ENCODE results near the gene ADAM12.
"Not testable (repeated sequence)": the region's sequence is repeated elsewhere in the genome, so short reads cannot be mapped to it uniquely, and the experiment has no call there.

ADAM12 gene

DNA sequence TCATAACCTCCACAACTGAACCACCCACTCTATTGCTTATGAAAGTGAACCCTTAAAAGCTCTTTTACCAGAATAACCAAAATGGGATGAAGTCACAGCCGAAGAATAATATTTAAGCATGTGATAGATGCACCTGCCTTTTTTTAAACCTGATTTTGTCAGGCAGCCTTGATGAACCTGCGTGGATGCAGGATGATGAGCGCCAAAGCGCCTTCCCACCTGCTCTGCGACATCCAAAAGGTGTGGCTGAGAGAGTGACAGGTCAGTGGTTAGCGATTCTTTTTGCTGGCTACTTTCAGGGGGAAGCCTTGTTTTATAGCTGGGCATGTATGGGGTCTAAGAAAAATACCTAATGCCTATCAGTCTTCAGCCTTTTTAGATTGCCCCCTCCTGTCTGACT is 334.1 kb downstream of the ADAM12 start:
- DNase-seq (ENCODE audit: low spot score) = no peak

DNA sequence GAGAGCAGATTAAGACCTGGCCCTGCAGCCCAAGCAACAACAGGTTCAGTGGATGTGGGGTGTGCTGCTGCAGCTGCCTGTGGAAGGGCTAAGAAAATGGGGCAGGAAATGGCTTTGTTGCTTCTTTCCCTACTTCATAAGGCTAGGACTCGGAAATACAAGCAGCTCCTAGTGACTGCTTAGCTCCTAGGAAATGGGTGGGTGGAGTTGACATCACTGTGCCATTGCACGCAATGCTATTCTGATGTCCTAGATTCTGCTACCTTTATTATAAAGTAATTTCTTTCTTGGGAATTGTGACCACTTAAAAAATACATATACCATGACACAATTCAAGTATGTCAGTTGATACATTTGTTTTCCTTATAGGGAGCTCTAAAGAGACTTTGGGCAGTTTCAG is 336.1 kb downstream of the ADAM12 start:
- DNase-seq (ENCODE audit: low spot score) = no peak

DNA sequence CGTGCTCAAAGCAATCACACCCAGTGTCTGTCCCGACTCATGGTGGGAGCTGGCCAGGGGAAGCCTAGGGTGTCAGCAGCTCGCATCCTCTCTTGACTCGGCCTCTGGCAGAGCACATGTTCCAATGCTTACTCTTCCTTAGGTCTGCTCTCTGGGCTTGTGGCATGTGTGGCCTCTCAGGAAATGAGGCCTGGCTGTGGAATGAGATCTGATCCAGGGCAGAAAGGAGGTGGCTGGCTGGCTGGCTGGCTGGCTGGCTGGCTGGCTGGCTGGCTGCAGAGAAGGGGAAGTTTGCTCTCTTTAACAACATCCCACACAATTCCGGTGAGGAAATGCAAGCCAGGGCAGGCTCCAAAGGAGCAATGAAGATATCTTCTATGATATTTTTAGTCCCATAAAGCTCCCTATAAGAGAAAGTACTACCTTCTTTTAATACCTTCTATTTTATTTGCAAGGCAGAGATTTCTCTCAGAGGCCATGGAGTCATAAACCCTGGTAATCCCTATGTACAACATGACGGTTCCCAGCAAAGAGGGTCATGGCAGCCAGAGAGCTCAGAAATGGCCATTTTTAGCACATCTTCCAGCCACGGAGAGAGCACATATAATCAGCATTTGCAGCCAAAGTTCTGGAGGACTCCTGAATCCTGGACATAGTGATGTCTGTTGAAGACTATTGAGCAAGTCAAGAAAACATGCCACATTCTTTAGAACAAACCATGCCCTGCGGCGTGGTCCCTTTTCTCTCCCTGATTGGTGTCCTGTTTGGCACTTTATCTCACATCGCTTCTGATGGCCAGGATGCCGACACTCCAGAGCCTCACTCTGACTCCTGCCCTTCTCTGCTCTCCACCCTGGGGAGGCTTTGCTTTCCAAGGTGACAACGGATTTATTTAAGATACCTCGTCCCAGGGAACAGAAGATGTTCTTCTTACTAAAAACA is 338.2 kb downstream of the ADAM12 start:
- DNase-seq (ENCODE audit: low spot score) = no peak

DNA sequence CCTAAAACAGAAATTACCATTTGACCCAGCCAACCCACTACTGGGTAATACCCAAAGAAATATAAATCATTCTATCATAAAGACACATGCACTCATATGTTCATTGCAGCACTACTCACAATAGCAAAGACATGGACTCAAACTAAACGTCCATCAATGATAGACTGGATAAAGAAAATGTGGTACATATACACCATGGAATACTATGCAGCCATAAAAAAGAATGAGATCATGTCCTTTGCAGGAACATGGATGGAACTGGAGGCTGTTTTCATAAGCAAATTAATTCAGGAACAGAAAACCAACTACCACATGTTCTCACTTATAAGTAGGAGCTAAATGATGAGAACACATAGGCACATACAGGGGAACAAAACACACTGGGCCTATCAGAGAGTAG is 340.5 kb downstream of the ADAM12 start:
- DNase-seq (ENCODE audit: low spot score) = not testable (repeated sequence)

DNA sequence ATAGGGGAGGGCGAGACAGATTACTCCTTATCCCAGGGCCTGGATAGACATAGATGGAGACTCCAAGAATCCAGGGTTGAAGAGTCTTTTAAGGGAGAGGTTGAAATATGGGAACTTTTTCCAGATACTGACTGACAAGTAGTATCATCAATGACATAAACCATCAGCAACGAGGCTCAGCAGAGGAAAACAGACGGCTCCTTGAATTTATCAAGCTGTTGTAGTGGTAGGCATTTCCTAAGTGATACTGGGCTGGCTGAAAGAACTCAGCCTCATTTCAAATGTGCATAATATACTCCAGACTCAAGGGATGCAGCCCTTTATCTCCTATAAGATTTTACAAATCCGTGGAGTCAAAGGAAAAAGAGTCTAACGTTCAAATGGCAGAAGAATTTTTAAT is 341.4 kb downstream of the ADAM12 start:
- no peak for DNase-seq (ENCODE audit: low spot score)

DNA sequence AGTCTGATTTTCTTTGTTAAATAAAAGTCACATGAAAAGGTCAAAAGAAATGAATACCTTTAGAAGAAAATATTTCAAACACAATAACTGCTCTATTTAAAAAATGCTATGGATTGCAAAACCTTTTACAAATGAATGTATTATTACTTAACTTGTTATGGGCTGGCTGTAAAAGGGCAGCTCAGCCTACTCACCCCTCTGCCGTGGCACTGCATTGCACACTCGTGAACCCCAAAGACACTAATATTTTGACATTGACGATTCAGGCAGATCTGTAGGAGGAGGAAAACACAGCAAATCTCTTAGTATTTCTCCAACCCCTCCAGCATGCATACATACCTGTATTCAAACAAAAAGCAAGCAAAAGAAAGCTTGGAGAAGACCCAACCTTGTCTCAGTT is 342.4 kb downstream of the ADAM12 start:
- DNase-seq (ENCODE audit: low spot score) = no peak

DNA sequence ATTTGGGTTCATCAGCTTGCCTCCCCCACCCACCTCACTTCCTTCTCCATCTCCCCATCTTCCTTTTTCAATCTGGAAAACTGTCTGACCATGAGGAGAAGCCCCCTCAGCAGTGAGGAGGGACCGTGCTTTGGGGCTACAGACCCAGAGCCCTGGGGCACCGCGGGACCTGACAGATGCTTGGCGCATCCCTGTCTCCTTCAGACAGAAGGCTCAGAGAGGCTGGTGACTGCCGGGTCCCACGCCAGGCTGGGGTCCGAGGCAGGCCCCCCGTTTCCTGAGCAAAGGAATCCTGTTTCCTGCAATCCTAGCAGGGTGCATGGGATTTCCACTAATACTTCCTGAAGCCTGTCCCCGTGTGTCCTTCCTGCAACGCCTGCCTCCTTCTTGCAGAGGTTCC is 344.9 kb downstream of the ADAM12 start:
- DNase-seq (ENCODE audit: low spot score) = no peak

DNA sequence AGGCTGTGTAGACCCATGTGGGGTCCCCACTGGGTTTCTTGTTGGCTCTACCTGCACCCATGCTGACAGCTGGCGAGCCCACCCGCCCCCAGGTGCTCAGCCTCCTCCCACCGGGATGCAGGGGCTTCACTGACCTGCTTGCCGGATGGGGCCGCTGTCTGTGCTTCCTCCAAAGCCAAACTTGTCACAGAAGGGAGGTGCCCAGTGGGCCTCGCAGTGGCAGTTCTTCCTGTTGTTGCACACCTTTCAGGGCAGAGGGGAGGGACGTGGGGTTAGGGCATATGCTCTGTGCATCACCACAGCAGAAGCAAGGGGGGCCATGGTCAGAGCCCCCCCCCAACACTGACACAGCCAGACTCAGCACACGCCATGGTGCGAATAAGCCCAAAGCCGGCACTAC is 345.4 kb downstream of the ADAM12 start:
- DNase-seq (ENCODE audit: low spot score) = no peak

DNA sequence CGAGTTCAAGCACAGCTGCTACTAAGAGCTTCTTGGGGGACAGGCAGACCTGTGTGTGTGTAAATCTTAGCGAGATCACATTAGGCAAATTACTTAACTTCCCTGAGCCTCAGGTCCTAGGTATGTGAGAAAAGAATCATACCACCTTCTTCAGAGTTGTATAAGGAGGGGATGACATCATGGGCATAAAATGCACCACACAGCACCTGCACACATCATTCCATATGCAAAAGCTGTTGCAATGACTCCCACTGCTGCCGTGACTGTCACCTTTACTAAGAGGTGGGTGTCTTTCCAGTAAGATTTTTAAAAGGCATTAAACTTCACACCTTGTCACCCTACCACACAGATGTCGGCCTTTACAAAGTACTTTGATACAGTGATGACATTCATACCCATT is 345.9 kb downstream of the ADAM12 start:
- DNase-seq (ENCODE audit: low spot score) = no peak

DNA sequence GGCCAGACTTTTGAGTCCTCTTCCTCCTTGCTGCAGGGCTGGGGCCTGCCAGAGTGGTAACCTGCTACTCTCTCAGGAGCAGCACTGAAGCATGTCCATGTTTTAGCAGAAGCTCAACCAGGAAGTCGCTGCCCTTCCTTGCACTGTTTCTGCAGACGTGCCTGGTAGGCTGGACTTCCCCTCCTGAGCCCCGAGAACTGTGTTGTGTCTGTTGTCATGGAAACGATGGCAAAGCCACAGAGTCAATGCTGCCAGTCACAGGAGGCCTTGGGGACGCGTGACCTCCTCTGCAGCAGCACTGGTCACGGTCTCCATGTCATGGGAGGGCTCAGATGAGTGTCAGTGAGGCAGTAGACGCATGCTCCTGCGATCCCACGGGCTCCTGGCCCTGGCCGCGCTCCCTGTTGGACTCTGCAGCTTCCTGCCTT is 346.5 kb downstream of the ADAM12 start:
- DNase-seq (ENCODE audit: low spot score) = peak; percentile 77

DNA sequence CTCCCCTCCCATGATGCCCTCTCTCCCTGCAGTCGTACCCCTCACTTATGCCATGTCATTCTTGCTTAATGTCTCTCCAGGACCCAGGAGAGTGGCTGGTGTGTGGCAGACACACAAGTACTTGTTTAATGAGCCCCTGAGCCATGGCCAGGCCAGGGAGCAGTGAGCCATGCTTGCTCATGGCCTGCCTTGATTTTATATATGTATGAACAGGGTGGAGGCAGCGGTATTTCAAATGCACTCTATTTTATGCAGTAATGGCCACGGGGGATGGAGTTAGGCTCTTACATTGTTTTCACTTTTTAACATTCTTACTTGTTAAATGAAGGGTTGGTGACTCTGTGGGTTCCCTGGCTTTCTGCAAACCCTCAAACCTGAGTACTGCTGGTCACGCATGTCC is 347.2 kb downstream of the ADAM12 start:
- no peak for DNase-seq (ENCODE audit: low spot score)

DNA sequence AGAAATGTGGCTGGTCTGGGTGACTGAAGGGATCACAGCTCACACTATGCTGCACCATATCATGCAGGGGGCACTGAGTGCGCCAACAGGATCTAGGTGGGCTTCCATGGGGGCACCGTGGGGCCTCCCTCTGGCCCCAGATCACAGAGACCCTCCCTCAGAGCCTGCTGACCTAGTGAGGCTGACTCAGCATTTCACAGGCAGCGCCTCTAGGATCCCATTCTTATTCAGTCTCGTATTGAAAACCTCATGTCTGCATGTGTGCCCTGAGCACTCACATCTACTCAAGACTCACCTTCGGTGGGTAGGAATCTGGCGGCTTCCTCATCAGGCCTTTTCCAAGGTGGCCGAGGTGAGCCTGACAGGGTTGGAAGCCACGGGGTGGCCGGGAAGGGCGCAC is 350.3 kb downstream of the ADAM12 start:
- no peak for DNase-seq (ENCODE audit: low spot score)

DNA sequence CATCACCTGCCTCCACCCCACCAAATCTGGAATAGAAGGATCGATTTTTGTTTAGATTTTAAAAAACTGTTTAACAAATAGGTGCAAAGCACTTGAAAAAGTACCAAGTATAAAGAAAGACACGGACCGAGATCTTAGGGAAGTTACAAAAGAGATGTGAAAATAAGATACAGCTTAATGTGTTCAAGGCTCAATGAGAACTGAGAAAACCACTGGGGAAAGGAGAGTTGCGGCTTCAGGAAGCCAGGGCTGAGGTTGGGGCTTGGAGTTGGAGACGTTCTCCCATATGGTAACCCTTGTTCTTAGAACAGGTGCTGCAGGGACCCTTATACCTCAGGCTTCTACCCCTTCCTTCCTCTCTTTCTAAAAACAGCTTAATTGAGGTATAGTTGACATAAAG is 351.8 kb downstream of the ADAM12 start:
- no peak for DNase-seq (ENCODE audit: low spot score)

DNA sequence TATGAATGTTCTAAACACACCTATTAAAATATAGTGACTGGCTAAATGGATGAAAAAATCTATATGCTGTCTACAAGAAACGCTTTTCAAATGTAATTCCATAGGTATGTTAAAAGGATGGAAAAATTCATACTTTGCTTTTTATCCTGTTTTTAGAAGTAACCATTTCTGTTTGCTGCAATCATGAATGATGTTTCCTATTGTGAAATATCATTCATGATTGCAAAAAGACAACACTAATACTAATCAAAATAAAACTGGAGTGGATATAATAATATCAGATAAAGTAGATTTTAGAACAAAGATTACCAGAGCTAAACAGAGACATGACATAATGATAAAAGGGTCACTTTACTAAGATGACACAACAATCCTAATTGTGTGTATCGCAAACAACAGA is 353.7 kb downstream of the ADAM12 start:
- no peak for DNase-seq (ENCODE audit: low spot score)

DNA sequence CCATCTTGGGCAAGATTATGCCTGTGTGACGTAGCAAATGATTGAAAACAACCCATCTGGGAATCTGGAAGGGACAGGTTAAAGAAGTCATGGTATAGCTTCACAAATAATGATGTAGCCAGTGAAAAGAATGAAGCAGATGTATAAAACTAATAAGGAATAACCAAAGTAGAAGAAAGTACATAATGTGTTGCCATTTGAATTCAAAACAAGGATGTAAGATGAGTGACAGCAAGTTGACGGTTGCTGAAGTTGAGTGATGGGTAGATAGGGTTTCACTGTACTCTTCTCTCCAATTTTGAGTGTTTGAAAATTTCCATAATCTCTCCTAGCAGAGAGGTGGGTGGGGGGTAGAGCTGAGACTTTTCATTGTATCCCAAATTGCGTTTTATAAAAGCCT is 358.3 kb downstream of the ADAM12 start:
- DNase-seq (ENCODE audit: low spot score) = no peak

DNA sequence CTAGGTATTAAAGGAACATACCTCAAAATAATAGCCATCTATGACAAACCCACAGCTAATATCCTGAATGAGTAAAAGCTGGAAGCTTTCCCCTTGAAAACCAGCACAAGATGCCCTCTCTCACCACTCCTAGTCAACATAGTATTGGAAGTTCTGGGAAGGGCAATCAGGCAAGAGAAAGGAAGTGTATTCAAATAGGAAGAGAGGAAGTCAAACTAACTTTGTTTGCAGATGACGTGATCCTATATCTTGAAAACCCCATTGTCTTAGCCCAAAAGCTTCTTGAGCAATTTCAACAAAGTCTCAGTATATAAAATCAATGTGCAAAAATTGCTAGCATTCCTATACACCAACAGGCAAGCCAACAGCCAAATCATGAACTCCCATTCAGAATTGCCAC is 360.6 kb downstream of the ADAM12 start:
- no peak for DNase-seq (ENCODE audit: low spot score)

DNA sequence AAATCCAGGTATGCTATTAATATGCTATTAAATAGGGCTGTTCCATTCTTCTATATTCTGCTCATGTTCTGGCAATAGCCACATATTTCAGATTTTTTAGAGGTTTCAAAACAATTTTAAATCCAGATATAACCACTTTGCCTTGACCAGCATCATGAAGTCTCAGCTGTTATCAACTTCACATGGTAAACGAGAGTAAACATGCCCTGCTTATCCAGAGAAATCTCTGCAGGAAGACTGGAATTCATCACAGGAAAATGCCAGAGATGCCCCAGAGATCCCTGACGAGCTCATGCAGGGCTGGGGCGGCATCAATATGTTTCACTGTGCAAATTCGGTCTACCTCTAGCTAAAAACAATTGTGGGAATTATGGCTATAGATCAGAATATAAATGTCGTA is 365.4 kb downstream of the ADAM12 start:
- no peak for DNase-seq (ENCODE audit: low spot score)

DNA sequence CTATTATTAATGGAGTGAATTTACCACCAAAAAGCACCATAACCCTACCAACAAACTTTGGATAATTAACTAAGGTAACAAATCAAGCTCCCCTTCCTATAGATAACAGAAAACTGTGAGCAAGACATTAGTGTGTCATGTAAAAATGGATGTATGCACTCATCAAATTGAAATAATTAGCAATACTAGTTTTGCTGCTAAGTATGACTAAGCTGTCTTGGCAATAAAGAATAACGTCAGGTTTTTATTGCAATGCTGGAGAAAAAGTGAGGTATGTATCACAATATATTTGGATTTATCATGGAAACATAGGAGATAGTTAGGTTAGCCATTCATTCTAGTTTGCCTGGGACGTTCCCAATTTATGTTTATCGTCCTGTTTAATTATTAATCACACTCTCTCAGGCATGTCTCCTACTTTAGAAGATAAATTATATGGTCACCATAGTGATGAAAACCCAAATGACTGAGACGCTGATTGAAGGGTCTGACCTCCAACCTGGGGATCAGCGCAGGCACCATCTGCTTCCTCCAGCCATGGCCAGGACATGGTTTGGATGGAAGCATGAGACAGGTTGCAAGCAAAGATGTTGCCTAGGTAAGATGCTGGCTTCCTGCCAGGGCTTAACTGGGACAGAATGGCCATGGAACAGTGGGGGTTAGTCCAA is 366.3 kb downstream of the ADAM12 start:
- no peak for DNase-seq (ENCODE audit: low spot score)

DNA sequence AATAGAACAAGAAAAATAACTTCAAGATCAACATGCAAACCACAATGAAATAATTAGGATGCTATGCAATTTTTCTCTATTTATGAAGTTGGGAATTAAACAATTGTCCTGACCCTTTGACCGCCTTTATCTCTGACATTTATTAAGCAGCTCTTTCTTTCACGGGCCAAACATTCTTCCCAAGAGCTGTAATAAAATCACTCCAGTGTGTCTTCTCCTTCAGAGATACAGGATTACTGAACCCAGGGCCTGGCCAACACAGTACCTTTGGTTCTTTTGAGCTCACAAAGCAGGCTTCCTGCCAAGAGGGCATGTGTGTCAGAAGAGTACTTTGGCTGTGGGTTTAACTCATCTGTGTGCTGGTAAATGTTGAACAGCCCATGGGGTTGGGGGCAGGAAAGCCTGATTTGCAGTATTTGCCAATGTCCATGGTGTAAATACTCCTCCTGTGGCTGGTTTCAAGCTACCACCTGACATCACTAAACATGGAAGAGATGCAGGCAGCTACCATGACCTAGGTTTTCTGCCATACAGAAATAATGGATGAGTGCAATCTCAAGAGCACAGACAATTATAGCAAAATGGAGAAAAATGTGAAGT is 370.2 kb downstream of the ADAM12 start:
- DNase-seq (ENCODE audit: low spot score) = no peak

DNA sequence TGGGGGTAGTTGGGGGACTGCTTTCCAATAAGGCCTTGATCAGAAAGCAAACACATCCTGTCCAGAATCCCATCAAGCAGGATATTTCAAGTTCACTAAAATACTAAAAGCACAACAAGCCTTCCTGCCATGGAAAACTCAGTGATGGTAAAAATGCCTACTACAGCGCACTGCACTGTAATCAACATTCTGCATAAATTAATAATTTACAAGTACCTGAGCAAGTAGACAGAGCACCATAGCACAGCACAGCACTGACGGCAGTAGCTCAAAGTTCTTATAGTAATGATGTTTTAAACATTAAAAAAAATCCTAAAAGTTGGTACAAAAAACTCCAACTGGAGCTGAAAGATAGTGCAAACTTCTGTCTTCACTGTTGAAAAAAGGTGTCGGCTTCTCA is 371.4 kb downstream of the ADAM12 start:
- no peak for DNase-seq (ENCODE audit: low spot score)

DNA sequence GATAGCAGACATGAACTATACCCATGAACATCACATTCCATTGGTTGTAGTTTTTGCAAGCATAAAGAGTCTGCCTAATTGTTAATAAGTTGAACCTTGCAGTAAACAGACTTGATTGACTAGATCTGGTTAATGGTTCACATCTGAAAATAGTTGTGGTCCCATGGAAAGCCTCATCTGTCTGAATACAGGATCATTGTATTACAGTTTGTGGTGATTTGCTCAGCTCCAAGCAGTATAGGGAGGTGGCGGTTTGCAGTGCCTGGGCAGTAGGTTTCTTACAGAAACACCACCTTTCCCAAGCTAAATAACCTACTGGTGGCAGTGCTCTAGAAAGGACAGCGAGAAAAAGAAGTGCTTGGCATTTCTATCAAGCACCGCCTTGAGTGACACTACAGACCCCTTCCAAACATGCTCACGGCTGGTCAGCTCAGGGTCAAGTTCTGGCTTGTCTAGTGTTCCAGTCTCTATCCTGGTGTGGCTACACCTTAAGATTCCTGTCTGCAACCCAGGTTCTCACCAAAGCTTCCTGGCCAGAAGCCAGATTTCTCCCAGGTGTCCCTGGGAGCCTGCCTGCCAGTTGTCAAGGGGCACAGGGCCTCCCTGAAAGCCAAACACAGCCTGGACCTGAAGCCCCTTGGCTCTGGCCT is 372.0 kb downstream of the ADAM12 start:
- DNase-seq (ENCODE audit: low spot score) = no peak

DNA sequence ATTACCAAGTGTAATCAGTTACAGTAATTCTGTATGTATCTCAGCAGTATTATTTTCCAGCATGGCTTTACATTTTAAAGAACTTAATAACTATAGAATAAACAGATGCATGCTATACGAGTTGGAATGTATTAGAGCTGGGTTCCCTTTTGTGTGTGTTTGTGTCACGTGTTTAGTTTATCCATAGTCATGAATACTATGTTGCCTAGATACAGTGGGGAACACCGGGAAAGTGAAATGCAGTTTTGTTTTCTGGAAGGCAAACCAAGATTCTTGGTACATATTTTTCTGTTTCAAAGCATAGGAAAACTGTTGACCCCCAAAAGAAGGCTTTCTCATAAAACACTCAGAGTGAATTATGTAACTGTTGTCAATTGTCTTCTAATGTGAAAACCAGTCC is 372.9 kb downstream of the ADAM12 start:
- DNase-seq (ENCODE audit: low spot score) = no peak

DNA sequence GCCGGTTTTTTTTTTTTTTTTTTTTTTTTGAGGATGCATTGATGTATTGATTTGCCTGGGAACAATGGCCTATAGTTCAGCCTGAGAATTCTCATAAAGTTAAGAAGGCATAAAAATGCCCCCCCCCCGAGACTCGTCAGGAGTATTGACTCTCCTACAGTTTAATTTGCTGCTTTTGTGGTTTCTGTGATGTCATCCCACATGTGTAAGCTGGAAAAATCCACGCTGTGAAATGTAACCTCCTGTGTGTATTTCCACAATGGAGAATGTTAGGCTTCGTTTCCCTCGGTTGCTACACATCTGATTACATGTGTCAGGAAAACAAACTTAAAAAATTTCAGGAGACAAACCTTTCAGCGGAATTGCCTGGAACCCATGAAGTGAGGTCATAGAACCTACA is 374.0 kb downstream of the ADAM12 start:
- no peak for DNase-seq (ENCODE audit: low spot score)
